ENCODE data around the gene SNX32. TPM values are rescaled to one million over a fixed set of nuclear protein-coding genes. Genes with fewer than 3 reads are reported as not detected.

Gene SNX32
- total RNA-seq, 4 donors from 2014 or later: 0.76 to 1.1 TPM; not detected in 2

DNA sequence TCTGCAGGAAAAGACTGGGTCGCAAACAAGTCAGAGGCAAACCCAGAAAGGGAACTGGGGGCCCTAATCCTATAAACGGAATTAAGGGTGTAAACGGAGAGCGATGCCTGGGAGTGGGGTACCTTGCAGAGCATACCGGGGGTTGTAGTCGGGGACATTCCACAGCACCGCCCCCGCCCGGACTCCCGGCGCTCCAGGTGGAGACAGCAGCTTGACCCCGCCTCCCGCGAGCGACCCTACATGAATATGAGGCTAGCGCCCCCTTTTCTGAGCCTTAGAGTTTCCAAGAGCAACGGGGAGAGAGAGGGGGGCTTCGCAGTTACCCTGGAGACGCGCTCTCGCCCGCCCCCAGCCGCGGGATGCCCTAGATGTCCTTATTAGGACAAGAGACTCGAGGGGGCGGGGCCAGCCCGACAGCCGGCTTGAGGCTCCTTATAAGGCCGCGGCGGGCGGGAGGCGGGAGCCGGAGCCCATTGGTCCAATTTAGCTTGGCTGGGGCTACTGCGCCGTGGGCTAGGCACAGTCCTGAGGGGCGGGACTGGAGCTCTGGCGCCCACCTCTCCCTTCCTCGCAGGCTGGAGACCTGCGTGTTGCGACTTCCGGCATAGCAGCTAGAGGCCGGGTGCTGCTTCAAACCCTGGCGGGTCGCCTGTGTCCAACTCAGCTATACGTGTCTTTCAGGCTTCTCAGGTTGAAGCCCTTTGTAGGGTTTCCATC, 25.5 kb downstream of the SNX32 start:
- Histone ChIP-seq H3K4me1 (peaks cover 66% of the 10 kb centered on the region), H3K36me3 (peaks cover 43% of the 10 kb centered on the region)
- WGBS: 1% methylated on average over 23 of the region's 46 CpGs

DNA sequence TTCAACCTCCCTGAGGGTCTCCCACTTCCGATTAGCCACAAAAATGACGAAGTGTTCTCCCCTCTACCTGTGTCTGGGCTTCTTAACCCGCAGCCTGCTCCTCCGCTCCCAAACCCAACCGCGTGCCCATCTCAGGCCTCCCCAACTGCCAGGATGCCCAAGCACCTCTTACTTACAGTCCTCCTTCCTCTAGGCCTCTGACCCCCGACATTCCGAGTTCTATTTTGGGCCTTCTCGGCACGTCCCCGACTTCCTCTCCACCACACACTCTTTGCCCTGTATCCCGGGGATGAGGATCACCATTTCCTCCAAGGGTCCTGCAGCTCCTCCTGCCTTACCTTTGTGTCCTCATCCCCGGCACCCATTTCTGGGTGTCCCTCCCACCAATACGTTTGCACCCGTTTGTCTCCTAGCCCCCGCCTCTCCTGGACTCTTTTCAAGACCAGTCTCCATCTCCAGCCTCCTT, 26.1 kb downstream of the SNX32 start:
- Histone ChIP-seq H3K27ac (peak overlapping the region; percentile 97), H3K4me1 (peaks cover 63% of the 10 kb centered on the region), H3K36me3 (peaks cover 43% of the 10 kb centered on the region), H3K27me3 (no peaks in the 10 kb centered on the region), H3K9me3 (no peaks in the 10 kb centered on the region), H3K4me3 (peak overlapping the region; percentile 87)
- DNase-seq (ENCODE audit: low spot score in 2 of 2): peak; percentile 81 to 83
- WGBS: 3% methylated on average over 16 of the region's 16 CpGs
- TF ChIP-seq POLR2AphosphoS5 (IDR thresholded peaks at IDR 0.05) (peak in 1 of 3 donors; percentile 3), POLR2A (IDR thresholded peaks at IDR 0.05) (no peak), EP300 (IDR thresholded peaks at IDR 0.05) (no peak)
- TF ChIP-seq, protein P1, sequence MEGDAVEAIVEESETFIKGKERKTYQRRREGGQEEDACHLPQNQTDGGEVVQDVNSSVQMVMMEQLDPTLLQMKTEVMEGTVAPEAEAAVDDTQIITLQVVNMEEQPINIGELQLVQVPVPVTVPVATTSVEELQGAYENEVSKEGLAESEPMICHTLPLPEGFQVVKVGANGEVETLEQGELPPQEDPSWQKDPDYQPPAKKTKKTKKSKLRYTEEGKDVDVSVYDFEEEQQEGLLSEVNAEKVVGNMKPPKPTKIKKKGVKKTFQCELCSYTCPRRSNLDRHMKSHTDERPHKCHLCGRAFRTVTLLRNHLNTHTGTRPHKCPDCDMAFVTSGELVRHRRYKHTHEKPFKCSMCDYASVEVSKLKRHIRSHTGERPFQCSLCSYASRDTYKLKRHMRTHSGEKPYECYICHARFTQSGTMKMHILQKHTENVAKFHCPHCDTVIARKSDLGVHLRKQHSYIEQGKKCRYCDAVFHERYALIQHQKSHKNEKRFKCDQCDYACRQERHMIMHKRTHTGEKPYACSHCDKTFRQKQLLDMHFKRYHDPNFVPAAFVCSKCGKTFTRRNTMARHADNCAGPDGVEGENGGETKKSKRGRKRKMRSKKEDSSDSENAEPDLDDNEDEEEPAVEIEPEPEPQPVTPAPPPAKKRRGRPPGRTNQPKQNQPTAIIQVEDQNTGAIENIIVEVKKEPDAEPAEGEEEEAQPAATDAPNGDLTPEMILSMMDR (IDR thresholded peaks at IDR 0.05): no peak

More for the DNA sequence above, 25.5 kb downstream of the SNX32 start:
- Histone ChIP-seq H3K27ac (peak overlapping the region; percentile 97), H3K9me3 (no peaks in the 10 kb centered on the region), H3K4me3 (peak overlapping the region; percentile 87), H3K27me3 (no peaks in the 10 kb centered on the region)
- no peak for TF ChIP-seq EP300 (IDR thresholded peaks at IDR 0.05)
- TF ChIP-seq, protein P1 (IDR thresholded peaks at IDR 0.05): peak in 1 of 2 donors; percentile 12
- TF ChIP-seq POLR2A (IDR thresholded peaks at IDR 0.05): peak; percentile 65 to 66
- peak in 2 of 3 donors; percentile 7 to 36 for TF ChIP-seq POLR2AphosphoS5 (IDR thresholded peaks at IDR 0.05)
- DNase-seq (ENCODE audit: low spot score in 2 of 2): peak; percentile 99 to 100

DNA sequence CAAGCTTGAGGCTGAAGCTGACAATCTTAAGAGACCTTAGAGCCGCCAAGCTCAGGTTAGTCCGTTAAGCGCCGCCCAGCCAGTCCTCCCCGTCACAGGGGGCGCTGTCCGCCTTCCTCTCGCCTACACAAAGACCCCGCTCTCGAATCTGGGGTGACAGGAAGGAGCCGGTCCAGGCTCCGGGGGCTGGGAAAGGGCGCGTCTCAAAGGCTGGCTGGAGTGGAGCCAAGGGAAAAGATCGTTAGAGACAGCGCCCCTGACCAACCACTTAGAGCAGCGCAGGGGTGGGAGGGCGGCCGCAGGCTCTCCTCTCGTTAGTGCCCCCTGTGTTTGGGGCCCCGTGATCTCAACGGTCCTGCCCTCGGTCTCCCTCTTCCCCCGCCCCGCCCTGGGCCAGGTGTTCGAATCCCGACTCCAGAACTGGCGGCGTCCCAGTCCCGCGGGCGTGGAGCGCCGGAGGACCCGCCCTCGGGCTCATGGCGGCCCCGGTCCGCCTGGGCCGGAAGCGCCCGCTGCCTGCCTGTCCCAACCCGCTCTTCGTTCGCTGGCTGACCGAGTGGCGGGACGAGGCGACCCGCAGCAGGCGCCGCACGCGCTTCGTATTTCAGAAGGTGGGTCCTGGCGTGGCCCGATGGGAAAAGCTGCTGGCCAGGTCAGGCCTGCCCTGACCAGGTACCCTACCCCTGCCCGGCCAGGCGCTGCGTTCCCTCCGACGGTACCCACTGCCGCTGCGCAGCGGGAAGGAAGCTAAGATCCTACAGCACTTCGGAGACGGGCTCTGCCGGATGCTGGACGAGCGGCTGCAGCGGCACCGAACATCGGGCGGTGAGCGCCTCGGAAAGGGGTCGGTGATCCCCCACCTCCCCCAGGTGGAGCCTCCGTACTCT, 26.8 kb downstream of the SNX32 start, which contains the start of gene MUS81:
Gene MUS81, plus strand, starts transcription at position 156 of the 887 bp plus-strand sequence. Its CDS starts 321 bp downstream, at position 477.
- TF ChIP-seq, protein P1 (IDR thresholded peaks at IDR 0.05): peak; percentile 90 to 92
- TF ChIP-seq POLR2AphosphoS5 (IDR thresholded peaks at IDR 0.05): peak in 2 of 3 donors; percentile 53 to 54
- TF ChIP-seq POLR2A (IDR thresholded peaks at IDR 0.05): peak in 1 of 2 donors; percentile 57
- no peak for TF ChIP-seq EP300 (IDR thresholded peaks at IDR 0.05)
- 0% methylated on average over 51 of the region's 78 CpGs for WGBS
- Histone ChIP-seq H3K9me3 (no peaks in the 10 kb centered on the region), H3K4me1 (peaks cover 56% of the 10 kb centered on the region), H3K36me3 (peaks cover 43% of the 10 kb centered on the region), H3K27me3 (no peaks in the 10 kb centered on the region), H3K27ac (peak within 1 kb of the TSS; percentile 97), H3K4me3 (peak within 1 kb of the TSS; percentile 87)
- peak; percentile 98 to 99 for DNase-seq (ENCODE audit: low spot score in 2 of 2)

DNA sequence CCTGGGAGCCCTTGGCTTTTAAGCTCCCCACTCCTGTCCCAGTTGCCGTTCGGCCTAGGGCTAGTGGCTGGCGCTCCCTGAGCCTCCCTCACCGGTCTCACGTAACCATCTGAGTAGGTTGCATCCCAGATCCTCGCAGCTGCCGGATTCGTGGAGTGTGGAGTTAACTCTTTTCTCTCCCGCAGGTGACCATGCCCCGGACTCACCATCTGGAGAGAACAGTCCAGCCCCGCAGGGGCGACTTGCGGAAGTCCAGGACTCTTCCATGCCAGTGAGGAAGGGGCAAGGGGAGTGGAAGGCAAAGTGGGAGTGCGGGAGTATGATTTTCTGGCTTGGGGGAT, 27.4 kb downstream of the SNX32 start:
- H3K36me3 ChIP-seq: peaks cover 43% of the 10 kb centered on the region
- H3K4me1 ChIP-seq: peaks cover 50% of the 10 kb centered on the region
- DNase-seq (ENCODE audit: low spot score in 2 of 2): peak; percentile 68 to 78
- WGBS: 24% methylated on average over 6 of the region's 14 CpGs
- TF ChIP-seq POLR2A (IDR thresholded peaks at IDR 0.05) (no peak), EP300 (IDR thresholded peaks at IDR 0.05) (no peak), POLR2AphosphoS5 (IDR thresholded peaks at IDR 0.05) (no peak)
- TF ChIP-seq, protein P1 (IDR thresholded peaks at IDR 0.05): no peak
- H3K9me3 ChIP-seq: no peaks in the 10 kb centered on the region
- peak overlapping the region; percentile 97 for H3K27ac ChIP-seq
- no peaks in the 10 kb centered on the region for H3K27me3 ChIP-seq
- peak overlapping the region; percentile 87 for H3K4me3 ChIP-seq
